HG03108 (cell line): Measurements from ENCODE around the gene ADSL.
"Not testable (repeated sequence)": the region's sequence is repeated elsewhere in the genome, so short reads cannot be mapped to it uniquely, and the experiment has no call there.

ENCODE experiments used
- ATAC-seq: cut with Tn5 transposase; IDR thresholded peaks from one replicate; pipeline ENCODE4 v1.9.1; 2021; ENCODE audit warnings: moderate library complexity; ENCODE audit not compliant: unreplicated experiment

Gene ADSL

DNA sequence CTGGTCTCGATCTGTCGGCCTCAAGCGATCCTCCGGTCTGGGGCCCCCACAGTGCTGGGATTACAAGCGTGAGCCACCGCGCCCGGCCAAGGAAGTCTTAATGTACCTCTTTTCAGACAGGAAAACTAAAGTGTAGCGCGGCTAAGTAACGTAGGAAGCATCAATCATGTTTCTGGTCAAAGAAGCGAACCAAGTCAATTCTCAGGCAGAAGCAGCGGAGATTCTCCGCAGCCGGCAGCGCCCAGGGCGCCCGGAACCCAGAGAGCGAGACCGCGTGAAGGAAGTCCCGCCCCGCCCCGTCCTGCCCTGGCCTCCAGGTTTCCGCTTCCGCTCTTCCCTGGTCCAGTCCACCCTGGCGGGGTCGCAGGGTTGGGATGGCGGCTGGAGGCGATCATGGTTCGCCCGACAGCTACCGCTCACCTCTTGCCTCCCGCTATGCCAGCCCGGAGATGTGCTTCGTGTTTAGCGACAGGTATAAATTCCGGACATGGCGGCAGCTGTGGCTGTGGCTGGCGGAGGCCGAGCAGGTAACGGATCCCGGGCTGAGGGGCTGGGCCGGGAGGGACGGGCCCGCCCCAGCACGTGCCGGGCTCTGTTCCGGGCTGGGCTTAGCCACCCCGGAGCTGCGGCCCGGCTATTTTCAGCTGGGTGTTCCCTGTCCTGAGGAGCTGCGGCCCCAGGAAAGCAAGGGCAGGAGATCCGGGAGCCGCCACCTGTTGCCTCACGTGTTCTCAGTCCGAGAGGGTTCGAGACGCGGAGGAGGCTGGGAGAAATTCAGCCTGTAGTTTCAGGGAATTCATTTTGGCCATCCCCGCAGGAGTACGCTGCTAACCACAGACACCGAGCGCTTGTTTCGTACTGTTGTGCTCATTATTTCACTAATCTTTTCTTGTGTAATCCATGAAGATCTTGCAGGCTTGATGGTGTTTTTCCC is at the start of gene ADSL:
TSS of gene ADSL (plus strand) at position 316 of the 934 bp plus-strand sequence. CDS start at position 375, 59 bp downstream.
- peak; percentile 76 for ATAC-seq

DNA sequence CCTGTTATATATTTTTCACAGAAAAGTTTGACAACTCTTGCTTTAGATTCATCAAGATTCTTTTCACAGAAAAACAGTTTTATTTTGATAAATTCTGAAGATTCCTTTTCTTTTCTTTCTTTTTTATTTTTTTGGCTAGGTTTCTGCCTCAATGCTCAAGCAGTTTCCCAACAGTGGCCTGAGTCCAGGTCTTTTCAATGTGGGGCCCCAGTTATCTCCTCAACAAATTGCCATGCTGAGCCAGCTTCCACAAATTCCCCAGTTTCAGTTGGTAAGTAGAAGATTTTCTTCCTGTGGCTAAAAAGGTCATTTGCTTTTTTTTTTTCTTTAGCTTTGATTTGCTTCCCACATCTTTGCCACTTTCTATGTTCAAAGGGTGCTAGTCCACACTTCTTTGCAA is 46.0 kb upstream of the ADSL start:
- no peak for ATAC-seq

DNA sequence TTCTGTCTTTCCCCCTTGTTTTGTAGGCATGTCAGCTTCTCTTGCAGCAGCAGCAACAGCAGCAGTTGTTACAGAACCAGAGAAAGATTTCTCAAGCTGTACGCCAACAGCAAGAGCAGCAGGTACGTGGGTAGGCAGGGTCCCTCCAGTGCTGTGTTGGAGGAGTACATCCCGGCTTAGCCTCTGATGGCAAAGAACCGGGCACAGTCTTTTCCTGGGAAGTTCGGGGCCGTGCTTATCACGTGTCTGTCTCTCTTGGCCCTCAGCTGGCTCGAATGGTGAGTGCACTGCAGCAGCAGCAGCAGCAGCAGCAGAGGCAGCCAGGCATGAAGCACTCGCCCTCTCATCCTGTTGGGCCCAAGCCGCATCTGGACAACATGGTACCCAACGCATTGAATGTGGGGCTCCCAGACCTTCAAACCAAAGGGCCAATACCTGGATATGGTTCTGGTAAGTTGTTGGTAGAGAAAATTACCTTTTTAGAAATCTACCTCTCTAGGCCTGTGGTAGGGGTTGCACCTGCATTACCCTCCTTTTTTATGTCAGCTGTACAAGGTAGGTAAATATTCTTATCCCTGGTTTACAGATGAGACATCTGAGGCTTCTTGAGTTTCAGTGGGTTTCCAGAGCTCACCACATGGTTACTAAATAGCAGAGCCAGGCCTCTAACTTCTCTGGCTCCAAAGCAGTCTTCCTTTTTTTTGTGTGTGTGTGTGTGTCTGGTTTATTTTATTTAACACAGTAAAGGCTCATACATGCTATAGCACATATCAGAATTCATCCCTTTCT is 45.2 kb upstream of the ADSL start:
- peak; percentile 87 for ATAC-seq

DNA sequence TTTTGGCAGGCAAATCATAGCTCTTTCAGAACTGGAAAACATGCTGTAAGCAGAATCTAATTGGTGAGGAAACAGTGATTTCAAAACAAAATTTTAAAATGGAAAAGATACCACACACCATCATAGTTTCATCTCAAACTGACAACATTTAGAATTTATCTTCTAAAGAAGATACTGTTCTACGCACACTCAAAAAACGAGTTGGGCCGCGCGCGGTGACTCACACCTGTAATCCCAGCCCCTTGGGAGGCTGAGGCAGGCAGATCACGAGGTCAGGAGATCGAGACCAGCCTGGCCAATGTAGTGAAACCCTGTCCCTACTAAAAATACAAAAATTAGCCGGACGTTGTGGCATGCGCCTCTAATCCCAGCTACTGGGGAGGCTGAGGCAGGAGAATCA is 44.2 kb upstream of the ADSL start:
- no peak for ATAC-seq

DNA sequence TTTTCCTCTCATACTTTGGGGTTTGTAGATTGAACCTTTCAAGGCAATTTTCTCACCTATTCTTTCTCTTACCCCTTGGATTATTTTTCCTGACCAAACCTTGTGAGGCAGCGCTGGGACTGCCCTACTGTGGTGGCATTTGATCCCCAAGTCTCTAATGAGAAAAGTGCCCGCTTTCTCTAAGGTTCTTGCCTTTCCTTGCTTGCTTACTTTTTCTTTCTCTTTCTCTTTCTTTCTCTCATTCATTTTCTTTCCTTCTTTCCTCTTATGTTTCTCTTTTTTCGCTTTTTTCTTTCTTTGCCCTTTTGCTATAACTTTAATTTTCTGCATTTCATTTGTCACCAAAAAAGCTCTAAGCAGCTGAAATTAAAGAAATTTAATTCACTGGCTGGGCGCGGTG is 40.7 kb upstream of the ADSL start:
- no peak for ATAC-seq

DNA sequence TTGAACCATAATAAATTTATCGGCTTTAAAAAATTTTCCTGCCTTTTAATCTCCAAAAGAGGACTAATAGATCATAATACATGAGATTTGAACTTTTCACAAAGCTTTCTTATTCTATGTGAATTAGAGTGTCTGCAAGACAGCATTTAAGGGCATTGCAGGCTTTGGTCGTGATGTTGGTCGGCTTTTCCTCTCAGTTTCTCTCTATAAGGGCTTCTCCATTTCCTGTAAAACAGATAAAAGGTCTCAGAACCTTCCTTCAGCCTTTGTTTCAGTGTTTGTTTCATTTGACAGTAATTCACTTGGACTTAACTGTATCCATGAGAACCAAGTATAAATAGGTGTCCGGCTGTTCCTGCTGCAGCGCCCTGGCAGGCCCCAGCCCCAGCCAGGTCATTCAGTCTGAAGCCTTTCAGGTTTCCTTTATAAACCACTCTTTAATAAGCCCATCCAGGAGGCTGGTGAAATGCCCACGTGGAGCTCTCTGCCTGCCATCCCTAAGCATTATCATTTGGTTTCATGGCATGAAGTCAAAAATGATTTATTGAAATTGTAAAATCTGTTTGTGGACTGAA is 37.2 kb upstream of the ADSL start:
- ATAC-seq = no peak

DNA sequence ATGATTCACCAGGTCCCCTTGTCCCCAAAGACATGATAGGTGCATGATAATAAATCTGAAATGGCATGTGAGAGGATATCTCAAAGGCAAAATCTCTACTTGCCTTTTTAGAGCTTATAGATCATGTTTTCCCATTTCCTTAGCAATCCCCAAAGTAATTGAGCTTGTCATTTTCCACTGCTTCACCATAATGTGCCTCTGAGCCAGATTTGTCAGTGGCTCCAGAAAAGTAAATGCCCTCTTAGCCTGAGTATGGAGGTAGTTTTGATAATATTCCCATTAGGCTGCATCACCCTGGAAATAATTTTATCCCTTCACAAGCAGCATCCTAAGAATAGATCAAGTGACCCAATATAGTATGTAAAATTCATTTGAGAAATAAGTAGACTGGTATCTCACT is 36.7 kb upstream of the ADSL start:
- no peak for ATAC-seq

DNA sequence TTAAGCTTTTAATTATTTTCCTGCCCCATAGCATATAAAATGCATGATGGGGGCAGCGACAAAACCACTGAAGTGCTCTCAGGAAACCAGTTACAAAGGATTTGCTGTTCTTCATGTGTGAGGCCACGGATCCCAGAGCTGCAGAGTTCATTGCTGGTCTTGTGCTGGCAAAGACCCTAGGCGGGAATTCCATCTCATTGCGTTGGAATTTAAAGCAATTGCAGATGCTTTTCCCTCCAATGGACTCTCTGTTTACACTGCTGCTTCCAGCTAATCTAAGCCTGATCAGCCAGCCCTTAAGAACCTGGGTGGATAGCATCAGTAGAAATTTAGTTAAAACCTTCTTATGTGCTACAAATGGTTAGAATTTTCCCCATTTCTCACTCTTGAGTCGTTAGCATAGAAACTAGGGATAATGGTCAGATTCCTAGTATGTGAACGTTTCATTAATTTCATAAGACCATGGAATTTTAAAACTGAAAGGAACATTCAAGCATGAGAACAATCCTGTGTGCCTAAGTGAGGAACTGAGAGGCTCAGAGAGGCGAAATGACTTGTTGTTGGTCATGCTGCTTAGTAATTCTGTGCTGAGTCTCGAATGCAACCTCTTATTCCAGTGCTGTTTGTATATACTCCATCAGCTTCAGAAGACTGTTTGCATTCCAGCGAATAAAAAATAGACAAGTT is 36.1 kb upstream of the ADSL start:
- ATAC-seq = no peak

DNA sequence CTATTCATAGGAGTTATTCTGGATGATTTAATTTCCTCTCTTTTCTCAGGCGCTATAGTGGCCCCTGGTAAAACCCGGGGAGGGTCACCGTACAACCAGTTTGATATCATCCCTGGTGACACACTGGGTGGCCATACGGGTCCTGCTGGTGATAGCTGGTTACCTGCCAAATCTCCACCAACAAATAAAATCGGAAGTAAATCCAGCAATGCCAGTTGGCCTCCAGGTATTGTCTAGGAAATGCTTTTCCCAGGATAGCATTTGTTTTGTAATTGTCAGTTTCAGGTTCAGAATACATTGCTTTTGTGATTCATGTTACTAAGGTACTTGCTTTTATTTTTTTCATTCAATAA is 35.6 kb upstream of the ADSL start:
- ATAC-seq = no peak

DNA sequence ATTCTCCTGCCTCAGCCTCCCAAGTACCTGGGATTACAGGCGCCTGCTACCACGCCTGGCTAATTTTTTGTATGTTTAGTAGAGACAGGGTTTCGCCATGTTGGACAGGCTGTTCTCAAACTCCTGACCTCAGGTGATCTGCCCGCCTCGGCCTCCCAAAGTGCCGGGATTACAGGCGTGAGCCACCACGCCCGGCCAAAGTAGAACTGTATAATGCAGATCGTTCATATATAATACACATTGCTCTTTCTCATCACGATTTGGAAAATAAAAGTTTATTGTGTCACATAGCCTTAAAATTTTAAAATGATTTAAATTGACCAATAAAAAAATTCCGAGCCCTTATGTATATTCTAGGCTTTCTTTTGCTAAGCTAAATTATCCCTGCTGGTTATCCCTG is 34.7 kb upstream of the ADSL start:
- not testable (repeated sequence) for ATAC-seq

DNA sequence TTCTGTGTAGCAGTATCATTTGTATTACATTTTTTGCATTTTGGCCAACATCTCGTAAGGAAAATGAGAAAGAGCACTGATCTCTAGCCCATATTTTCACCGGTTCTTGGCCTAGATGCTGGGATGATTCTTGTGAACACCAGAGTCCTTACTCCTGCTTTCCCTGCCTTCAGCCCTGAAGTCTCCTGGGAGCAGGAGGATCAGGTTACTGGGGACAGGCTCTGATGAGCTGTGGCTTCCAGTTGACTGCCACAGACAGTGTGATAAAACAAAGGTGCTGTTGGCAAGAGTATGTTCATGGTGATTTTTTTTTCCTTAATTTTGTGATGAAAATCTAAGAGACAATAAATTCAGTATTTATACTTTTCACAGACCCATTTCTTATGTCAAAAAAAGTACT is 34.2 kb upstream of the ADSL start:
- ATAC-seq = no peak

DNA sequence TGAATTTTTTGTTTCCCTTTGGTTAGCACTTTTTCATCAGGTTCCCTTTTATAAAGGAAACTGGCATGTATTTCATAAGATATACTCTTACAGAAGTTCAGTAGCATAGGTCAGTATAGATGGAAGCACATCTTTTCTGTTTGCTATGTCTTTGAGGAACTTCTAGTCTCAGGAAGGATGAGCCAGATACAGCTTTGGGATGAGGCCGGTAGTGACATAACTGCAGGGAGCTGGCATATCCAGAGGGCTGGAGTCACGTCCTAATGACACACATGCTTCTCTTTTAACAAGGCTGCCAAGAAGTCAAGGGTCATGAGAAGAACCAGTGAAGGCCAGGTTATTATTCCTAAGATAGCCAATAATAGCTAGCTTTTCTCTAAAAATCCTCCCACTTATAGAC is 33.3 kb upstream of the ADSL start:
- no peak for ATAC-seq

DNA sequence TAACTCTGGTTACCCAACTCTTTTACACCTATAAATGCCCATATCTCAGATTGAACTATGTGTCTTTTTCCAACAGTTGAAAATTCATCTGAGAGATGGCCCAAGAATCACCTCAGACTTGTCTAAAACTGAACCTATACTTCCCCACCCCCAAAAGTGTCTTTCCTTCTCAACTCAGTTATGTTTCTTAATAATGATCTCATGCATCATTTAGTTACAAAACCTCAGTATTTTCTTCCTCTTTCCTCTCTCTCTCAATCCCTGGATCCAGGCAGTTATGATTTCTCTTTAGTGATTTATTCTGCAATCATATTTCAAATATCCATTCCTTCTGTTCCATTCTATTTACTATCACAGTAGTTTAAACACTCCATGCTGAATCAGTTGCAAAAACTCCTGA is 32.3 kb upstream of the ADSL start:
- ATAC-seq = no peak

DNA sequence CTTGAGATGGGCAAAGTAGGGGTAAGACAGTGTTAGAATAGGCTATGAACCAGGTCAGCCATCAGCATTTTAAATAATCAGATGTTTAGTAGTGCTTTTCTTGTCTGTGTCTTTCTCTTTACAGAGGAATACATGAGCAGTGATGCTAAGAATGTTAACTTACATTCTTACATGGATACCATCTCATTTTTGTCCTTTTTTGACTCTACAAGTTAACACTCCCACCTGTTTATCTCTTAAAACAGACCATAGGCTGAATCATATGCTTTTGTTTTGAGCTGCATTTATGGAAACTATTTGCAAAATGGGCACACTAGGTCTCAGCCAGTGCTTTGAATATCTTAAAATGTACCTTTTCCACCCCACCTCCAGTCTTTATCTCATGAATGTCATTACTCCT is 25.6 kb upstream of the ADSL start:
- no peak for ATAC-seq

DNA sequence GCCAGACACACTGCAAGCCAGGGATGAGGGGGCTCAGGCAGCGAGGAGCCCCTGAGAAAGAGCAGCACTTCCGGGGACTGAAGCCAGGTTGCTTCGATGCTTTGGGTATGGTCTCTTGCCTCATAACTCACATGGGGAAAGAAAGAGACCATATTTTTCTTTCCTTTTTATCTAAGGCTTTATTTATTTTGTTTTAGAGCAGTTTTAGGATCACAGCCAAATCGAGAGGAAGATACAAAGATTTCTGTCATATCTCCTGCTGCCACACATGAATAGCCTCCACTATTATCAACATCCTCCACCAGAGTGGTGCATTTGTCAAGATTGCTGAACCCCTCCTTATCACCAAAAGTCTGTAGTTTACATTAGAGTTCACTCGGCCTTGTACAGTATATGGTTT is 24.3 kb upstream of the ADSL start:
- no peak for ATAC-seq

DNA sequence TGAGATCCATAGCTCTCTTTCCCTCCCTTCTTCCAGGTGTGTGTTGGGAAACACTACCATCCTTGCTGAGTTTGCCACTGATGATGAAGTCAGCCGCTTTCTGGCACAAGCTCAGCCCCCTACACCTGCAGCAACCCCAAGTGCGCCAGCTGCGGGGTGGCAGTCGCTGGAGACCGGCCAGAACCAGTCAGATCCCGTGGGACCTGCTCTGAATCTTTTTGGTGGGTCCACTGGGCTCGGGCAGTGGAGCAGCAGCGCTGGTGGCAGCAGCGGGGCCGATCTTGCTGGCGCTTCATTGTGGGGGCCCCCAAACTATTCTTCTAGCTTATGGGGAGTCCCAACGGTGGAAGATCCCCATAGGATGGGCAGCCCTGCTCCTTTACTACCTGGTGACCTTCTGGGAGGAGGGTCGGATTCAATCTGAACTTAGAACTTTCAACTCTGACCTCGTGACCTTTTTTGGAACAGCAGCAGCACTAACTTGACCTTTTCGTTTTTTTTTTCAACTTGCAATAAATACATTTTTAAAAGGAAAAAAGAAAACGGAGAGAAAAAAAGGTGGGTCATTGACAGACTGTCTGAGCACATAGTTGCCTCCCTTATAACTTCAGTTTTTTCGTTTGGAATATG is 23.4 kb upstream of the ADSL start:
- ATAC-seq = no peak

DNA sequence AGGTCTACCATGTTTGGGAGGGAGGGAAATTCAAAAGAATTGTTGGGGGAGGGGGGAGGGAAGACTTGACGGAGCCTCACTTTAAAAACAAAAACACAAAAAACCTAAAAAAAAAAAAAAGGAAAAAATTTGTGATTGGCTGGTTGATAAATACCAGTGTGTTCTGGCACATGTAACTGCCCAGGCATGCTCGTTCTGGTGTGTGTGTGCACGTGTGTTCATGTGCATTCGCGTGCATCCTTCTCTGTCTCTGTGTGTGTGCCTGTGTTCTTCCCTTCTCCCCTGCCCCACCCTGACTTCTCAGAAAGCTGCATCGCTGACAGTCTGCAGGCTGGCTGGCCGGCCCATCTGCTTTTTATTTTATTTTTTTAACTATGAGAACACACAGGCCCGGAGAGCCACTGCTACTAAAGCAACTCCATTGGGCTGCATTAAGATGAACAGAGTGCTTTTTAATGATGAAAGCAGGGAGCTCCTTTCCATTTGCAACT is 22.6 kb upstream of the ADSL start:
- no peak for ATAC-seq

DNA sequence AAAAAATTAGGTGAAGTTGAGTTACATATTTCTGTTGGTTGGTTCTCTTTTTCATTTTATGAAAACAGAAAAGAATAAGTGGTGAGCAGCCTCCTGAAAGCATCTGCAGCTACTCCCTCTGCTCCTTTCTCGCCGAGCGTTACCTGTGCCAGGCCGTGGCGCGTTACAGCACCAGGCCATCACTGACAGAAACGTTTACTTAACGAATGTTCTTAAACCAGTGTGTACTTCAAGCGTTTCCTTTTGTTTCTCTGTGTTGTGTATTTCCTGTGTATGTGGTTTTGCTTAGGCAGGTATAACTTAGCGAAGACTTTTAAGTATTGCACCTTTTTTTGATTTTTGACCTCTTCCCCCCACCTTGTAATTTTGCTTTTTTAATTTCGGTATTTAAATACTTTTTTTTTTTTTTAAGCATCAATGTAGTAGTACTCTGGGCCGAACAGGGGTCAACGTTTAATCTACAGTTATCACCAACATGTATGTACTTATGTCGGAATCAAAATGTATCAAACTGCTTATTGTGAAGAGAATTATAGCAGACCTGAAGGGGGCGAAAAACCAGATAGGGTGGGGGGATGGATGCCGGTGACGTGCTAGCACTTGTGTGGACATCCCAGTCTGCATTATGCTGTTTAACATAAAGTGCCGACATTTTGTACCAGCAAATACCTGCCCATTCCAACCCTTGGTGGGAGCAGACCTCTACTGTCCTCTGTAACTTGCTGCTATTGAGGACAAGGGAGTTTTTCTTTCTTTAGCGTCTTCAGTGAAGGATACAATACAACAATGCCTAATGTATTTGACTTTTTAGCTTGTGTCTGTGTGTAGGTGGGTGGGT is 21.6 kb upstream of the ADSL start:
- ATAC-seq = no peak

DNA sequence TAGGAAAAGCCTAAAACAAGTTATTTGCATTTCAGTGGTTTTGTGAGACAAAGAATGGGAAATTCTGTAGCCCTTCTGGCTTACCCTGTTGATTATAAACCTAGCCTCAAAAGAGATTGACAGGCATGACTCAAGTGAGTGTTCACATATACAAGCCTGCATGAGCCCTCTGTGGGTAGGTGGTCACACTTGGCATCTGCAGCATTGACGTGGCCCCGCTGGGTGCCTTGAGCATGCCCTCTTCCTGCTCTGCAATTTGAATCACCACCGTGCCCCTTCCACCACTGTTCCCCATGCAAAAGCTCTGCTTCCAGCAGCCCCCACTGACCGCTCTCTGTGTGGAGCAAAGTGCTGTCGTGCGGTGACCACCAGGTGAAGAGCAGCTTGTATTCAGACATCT is 21.0 kb upstream of the ADSL start:
- ATAC-seq = no peak
